Fibroblast of lung (primary cell): Measurements from ENCODE around the gene STOML3. TPM values are rescaled to one million over a fixed set of nuclear protein-coding genes. Genes with fewer than 3 reads are reported as not detected.

Experiments
- DNase-seq, 2 donors: peaks; one replicate each; pipeline versions ENCODE4 v3.0.0 to v3.0.0-alpha.2; 2010; ENCODE audit warnings: low read depth in 2 of 2
- H2AFZ ChIP-seq: 2 replicates; pipeline ENCODE4 v1.5.1; 2012; ENCODE audit warnings: low read length, control low read depth, inconsistent platforms
- H3K27ac ChIP-seq: 2 replicates; pipeline ENCODE4 v1.5.1; 2011; ENCODE audit warnings: low read length, control low read depth; ENCODE audit not compliant: insufficient read depth
- H3K27me3 ChIP-seq: 2 replicates; pipeline ENCODE4 v1.5.1; 2011; ENCODE audit warnings: mild to moderate bottlenecking, low read length; ENCODE audit not compliant: control insufficient read depth, insufficient read depth
- H3K36me3 ChIP-seq: 2 replicates; pipeline ENCODE4 v1.5.1; 2011; ENCODE audit warnings: low read length; ENCODE audit not compliant: control insufficient read depth, insufficient read depth
- H3K4me1 ChIP-seq: 2 replicates; pipeline ENCODE4 v1.5.1; 2011; ENCODE audit warnings: low read length; ENCODE audit not compliant: control insufficient read depth, insufficient read depth; ENCODE audit errors: extremely low read depth
- H3K4me2 ChIP-seq: 2 replicates; pipeline ENCODE4 v1.5.1; 2011; ENCODE audit warnings: low read length, control low read depth; ENCODE audit not compliant: insufficient read depth; ENCODE audit errors: extremely low read depth
- H3K4me3 ChIP-seq, 4 experiments: fragments of 200-600 bp in 1 of 4; sonication (generic) in 1 of 4; replicated peaks in 1 of 4; 2 replicates each; pipeline ENCODE4 v1.5.1; 2011 to 2016; ENCODE audit warnings: low read length in 4 of 4, low read depth in 3 of 4, mild to moderate bottlenecking in 3 of 4, control low read depth in 2 of 4, inconsistent platforms in 1 of 4, mixed read lengths in 1 of 4; ENCODE audit not compliant: insufficient read depth in 1 of 4; ENCODE audit errors: control extremely low read depth in 1 of 4
- H3K79me2 ChIP-seq: 2 replicates; pipeline ENCODE4 v1.5.1; 2012; ENCODE audit warnings: mild to moderate bottlenecking, low read length, inconsistent platforms; ENCODE audit not compliant: control insufficient read depth, insufficient read depth
- H3K9ac ChIP-seq: 2 replicates; pipeline ENCODE4 v1.5.1; 2011; ENCODE audit warnings: mild to moderate bottlenecking, low read length, control low read depth; ENCODE audit not compliant: insufficient read depth
- H3K9me3 ChIP-seq: 2 replicates; pipeline ENCODE4 v1.5.1; 2012; ENCODE audit warnings: low read depth, low read length; ENCODE audit not compliant: control insufficient read depth, insufficient read depth
- H4K20me1 ChIP-seq: 2 replicates; pipeline ENCODE4 v1.5.1; 2011; ENCODE audit warnings: low read length; ENCODE audit not compliant: control insufficient read depth, insufficient read depth; ENCODE audit errors: extremely low read depth
- EZH2 ChIP-seq: IDR thresholded peaks from 2 replicates; pipeline ENCODE4 v1.5.1; 2012; ENCODE audit warnings: low read length, control low read depth, mild to moderate bottlenecking; ENCODE audit errors: missing control alignments
- polyA minus RNA-seq: library from RNA; depleted of rRNA, polyadenylated mRNA; stranded (reverse); fragments of >200 nt; gene quantifications from 2 replicates; pipeline ENCODE4 v1.2.3, GENCODE V29; 2011; ENCODE audit warnings: low replicate concordance
- polyA plus RNA-seq, 2 donors: library from polyadenylated mRNA; depleted of rRNA in 1 of 2; stranded (reverse) in 1 of 2; unstranded in 1 of 2; fragments of >200 nt; gene quantifications; 2 replicates each; pipeline ENCODE4 v1.2.1, GENCODE V29; 2011 to 2012; ENCODE audit warnings: missing spikeins in 1 of 2
- total RNA-seq: library from RNA; depleted of rRNA; stranded (reverse); fragments of >200 nt; gene quantifications from 2 replicates; pipeline ENCODE4 v1.2.1, GENCODE V29; 2014
- TF ChIP-seq, protein P1 (sequence below), 2 donors: IDR thresholded peaks in 1 of 2; conservative IDR thresholded peaks in 1 of 2; 1 replicate in 1 of 2; 2 replicates in 1 of 2; pipeline ENCODE4 v1.5.1; 2011 to 2012; ENCODE audit warnings: low read length in 2 of 2, control low read depth in 1 of 2, inconsistent platforms in 1 of 2, low read depth in 1 of 2, mild to moderate bottlenecking in 1 of 2

Gene STOML3, protein sequence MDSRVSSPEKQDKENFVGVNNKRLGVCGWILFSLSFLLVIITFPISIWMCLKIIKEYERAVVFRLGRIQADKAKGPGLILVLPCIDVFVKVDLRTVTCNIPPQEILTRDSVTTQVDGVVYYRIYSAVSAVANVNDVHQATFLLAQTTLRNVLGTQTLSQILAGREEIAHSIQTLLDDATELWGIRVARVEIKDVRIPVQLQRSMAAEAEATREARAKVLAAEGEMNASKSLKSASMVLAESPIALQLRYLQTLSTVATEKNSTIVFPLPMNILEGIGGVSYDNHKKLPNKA
- total RNA-seq: not detected in 2 replicates
- not detected in 2 replicates for polyA plus RNA-seq
- not detected in 2 replicates for polyA plus RNA-seq (2012)
- not detected in 2 replicates for polyA minus RNA-seq

- H3K27ac ChIP-seq: no peak within 1 kb of the TSS
- no peak for DNase-seq
- H3K4me3 ChIP-seq: no peak within 1 kb of the TSS
- H2AFZ ChIP-seq: no peak within 1 kb of the TSS
- H3K4me1 ChIP-seq: no peaks in the 10 kb centered on the region
- no peak within 1 kb of the TSS for H3K4me2 ChIP-seq
- no peak within 1 kb of the TSS for H3K9ac ChIP-seq
- H3K9me3 ChIP-seq: no peaks in the 10 kb centered on the region
- no peaks in the 10 kb centered on the region for H3K27me3 ChIP-seq
- H3K79me2 ChIP-seq: no peaks in the 10 kb centered on the region
- TF ChIP-seq, protein P1, sequence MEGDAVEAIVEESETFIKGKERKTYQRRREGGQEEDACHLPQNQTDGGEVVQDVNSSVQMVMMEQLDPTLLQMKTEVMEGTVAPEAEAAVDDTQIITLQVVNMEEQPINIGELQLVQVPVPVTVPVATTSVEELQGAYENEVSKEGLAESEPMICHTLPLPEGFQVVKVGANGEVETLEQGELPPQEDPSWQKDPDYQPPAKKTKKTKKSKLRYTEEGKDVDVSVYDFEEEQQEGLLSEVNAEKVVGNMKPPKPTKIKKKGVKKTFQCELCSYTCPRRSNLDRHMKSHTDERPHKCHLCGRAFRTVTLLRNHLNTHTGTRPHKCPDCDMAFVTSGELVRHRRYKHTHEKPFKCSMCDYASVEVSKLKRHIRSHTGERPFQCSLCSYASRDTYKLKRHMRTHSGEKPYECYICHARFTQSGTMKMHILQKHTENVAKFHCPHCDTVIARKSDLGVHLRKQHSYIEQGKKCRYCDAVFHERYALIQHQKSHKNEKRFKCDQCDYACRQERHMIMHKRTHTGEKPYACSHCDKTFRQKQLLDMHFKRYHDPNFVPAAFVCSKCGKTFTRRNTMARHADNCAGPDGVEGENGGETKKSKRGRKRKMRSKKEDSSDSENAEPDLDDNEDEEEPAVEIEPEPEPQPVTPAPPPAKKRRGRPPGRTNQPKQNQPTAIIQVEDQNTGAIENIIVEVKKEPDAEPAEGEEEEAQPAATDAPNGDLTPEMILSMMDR (conservative IDR thresholded peaks at IDR 0.05 in 1 of 2, IDR thresholded peaks at IDR 0.05 in 1 of 2; ENCODE audit: low read depth in 1 of 2, low read length in 2 of 2): no peak
- TF ChIP-seq EZH2: no peak
- H4K20me1 ChIP-seq: no peaks in the 10 kb centered on the region
- no peaks in the 10 kb centered on the region for H3K36me3 ChIP-seq
Observed at GRCh38 chr13:38990693-38991092, at the start of gene STOML3. TSS of gene STOML3 (minus strand) at chr13:38990831. CDS start at chr13:38990721, 110 bp downstream.

- no peaks in the 10 kb centered on the region for H4K20me1 ChIP-seq
- H3K4me2 ChIP-seq: no peak overlapping the region
- H3K4me1 ChIP-seq: no peaks in the 10 kb centered on the region
- no peaks in the 10 kb centered on the region for H3K36me3 ChIP-seq
- peak overlapping the region in 1 of 4 experiments; percentile 23 for H3K4me3 ChIP-seq
- no peak overlapping the region for H2AFZ ChIP-seq
- H3K9me3 ChIP-seq: no peaks in the 10 kb centered on the region
- peak in 1 of 2 donors; percentile 6 for DNase-seq
- H3K79me2 ChIP-seq: peaks cover 29% of the 10 kb centered on the region
- no peaks in the 10 kb centered on the region for H3K27me3 ChIP-seq
- no peak overlapping the region for H3K27ac ChIP-seq
- no peak overlapping the region for H3K9ac ChIP-seq
- TF ChIP-seq EZH2: no peak
- TF ChIP-seq, protein P1 (conservative IDR thresholded peaks at IDR 0.05 in 1 of 2, IDR thresholded peaks at IDR 0.05 in 1 of 2; ENCODE audit: low read depth in 1 of 2, low read length in 2 of 2): no peak
Observed at GRCh38 chr13:39040206-39040605, 49.6 kb upstream of the STOML3 start.

GRCh38 chr13:39039041-39039440 lies 48.4 kb upstream of the STOML3 start:
- H3K27me3 ChIP-seq: no peaks in the 10 kb centered on the region
- peaks cover 40% of the 10 kb centered on the region for H3K79me2 ChIP-seq
- H3K4me3 ChIP-seq: peak overlapping the region; percentile 71 to 99 (median 92)
- TF ChIP-seq, protein P1 (conservative IDR thresholded peaks at IDR 0.05 in 1 of 2, IDR thresholded peaks at IDR 0.05 in 1 of 2; ENCODE audit: low read depth in 1 of 2, low read length in 2 of 2): no peak
- no peak for TF ChIP-seq EZH2
- no peaks in the 10 kb centered on the region for H4K20me1 ChIP-seq
- H3K9me3 ChIP-seq: no peaks in the 10 kb centered on the region
- peak overlapping the region; percentile 85 for H3K9ac ChIP-seq
- H3K27ac ChIP-seq: no peak overlapping the region
- peak overlapping the region; percentile 97 for H3K4me2 ChIP-seq
- no peaks in the 10 kb centered on the region for H3K36me3 ChIP-seq
- no peak for DNase-seq
- no peaks in the 10 kb centered on the region for H3K4me1 ChIP-seq
- peak overlapping the region; percentile 98 for H2AFZ ChIP-seq
